Measurements from ENCODE around the gene RGS9BP.
"Not testable (repeated sequence)": the region's sequence is repeated elsewhere in the genome, so short reads cannot be mapped to it uniquely, and the experiment has no call there.

RGS9BP gene

GRCh38 chr19:32675720-32676185 lies at the start of gene RGS9BP:
TSS of gene RGS9BP (plus strand) at chr19:32675848. CDS start at chr19:32676264, 416 bp downstream.
- peak; percentile 43 for DNase-seq (ENCODE audit: low read depth)

GRCh38 chr19:32626969-32627368 lies 48.7 kb upstream of the RGS9BP start:
- DNase-seq (ENCODE audit: low read depth): no peak

- no peak for DNase-seq (ENCODE audit: low read depth)
Measured at GRCh38 chr19:32627714-32628270, 47.9 kb upstream of the RGS9BP start.

GRCh38 chr19:32630338-32630737 lies 45.3 kb upstream of the RGS9BP start:
- no peak for DNase-seq (ENCODE audit: low read depth)

GRCh38 chr19:32631381-32631780 lies 44.3 kb upstream of the RGS9BP start:
- DNase-seq (ENCODE audit: low read depth): no peak

- no peak for DNase-seq (ENCODE audit: low read depth)
Measured at GRCh38 chr19:32637480-32637879, 38.2 kb upstream of the RGS9BP start.

GRCh38 chr19:32638625-32639024 lies 37.0 kb upstream of the RGS9BP start:
- no peak for DNase-seq (ENCODE audit: low read depth)

GRCh38 chr19:32642771-32643170 lies 32.9 kb upstream of the RGS9BP start:
- peak; percentile 23 for DNase-seq (ENCODE audit: low read depth)

GRCh38 chr19:32646556-32646955 lies 29.1 kb upstream of the RGS9BP start:
- DNase-seq (ENCODE audit: low read depth): no peak

GRCh38 chr19:32647361-32647760 lies 28.3 kb upstream of the RGS9BP start:
- no peak for DNase-seq (ENCODE audit: low read depth)

- no peak for DNase-seq (ENCODE audit: low read depth)
Measured at GRCh38 chr19:32649751-32650150, 25.9 kb upstream of the RGS9BP start.

- no peak for DNase-seq (ENCODE audit: low read depth)
Measured at GRCh38 chr19:32650671-32651070, 25.0 kb upstream of the RGS9BP start.

- no peak for DNase-seq (ENCODE audit: low read depth)
Measured at GRCh38 chr19:32651729-32652140, 23.9 kb upstream of the RGS9BP start.

GRCh38 chr19:32652331-32652730 lies 23.3 kb upstream of the RGS9BP start:
- DNase-seq (ENCODE audit: low read depth): not testable (repeated sequence)

GRCh38 chr19:32652894-32653598 lies 22.6 kb upstream of the RGS9BP start:
- no peak for DNase-seq (ENCODE audit: low read depth)

GRCh38 chr19:32653599-32653915 lies 22.1 kb upstream of the RGS9BP start:
- DNase-seq (ENCODE audit: low read depth): no peak

- DNase-seq (ENCODE audit: low read depth): not testable (repeated sequence)
Measured at GRCh38 chr19:32656379-32656778, 19.3 kb upstream of the RGS9BP start.

GRCh38 chr19:32658075-32658474 lies 17.6 kb upstream of the RGS9BP start:
- DNase-seq (ENCODE audit: low read depth): no peak

GRCh38 chr19:32658527-32658926 lies 17.1 kb upstream of the RGS9BP start:
- DNase-seq (ENCODE audit: low read depth): no peak

GRCh38 chr19:32661318-32661717 lies 14.3 kb upstream of the RGS9BP start:
- no peak for DNase-seq (ENCODE audit: low read depth)

GRCh38 chr19:32662186-32662585 lies 13.5 kb upstream of the RGS9BP start:
- no peak for DNase-seq (ENCODE audit: low read depth)

- no peak for DNase-seq (ENCODE audit: low read depth)
Measured at GRCh38 chr19:32666084-32666483, 9.6 kb upstream of the RGS9BP start.

- DNase-seq (ENCODE audit: low read depth): no peak
Measured at GRCh38 chr19:32669310-32669709, 6.3 kb upstream of the RGS9BP start.

Data from stimulated activated CD8-positive, alpha-beta memory T cell treated with anti-CD3 and anti-CD28 coated beads, Interleukin-12 subunit alpha, Interleukin-12 subunit beta, amount 100 ng/mL, for 4 hours (primary cell).